Lower leg skin (tissue), 4 donors: ENCODE data around the gene BIRC2. TPM values are rescaled to one million over a fixed set of nuclear protein-coding genes. Genes with fewer than 3 reads are reported as not detected.

Experiments
- DNase-seq, 2 donors: peaks; one replicate each; pipeline ENCODE4 v3.0.0-alpha.2; 2019; ENCODE audit warnings: low spot score in 2 of 2
- H3K4me3 ChIP-seq: fragments of 200-600 bp; sonication (generic); 2 replicates; pipeline ENCODE4 v1.5.1; 2017; ENCODE audit warnings: mild to moderate bottlenecking, low read depth; ENCODE audit not compliant: poor library complexity, severe bottlenecking
- CTCF ChIP-seq, 3 donors: fragments of 450-650 bp; IDR thresholded peaks; one replicate each; pipeline ENCODE4 v1.5.1; 2016; ENCODE audit warnings: antibody characterized with exemption in 3 of 3, mild to moderate bottlenecking in 3 of 3, moderate library complexity in 2 of 3
- POLR2A ChIP-seq, 2 donors: fragments of 450-650 bp; IDR thresholded peaks; one replicate each; pipeline ENCODE4 v1.6.1; 2016 to 2017; ENCODE audit warnings: antibody characterized with exemption in 2 of 2, mild to moderate bottlenecking in 1 of 2, moderate library complexity in 1 of 2
- WGBS, 2 donors: methylation state at CpG; one replicate each; pipeline ENCODE4 v1.1.5; 2018; 5-methylcytosine and 5-hydroxymethylcytosine counted together
- intact Hi-C: fragments of 100-400 bp; cut with DNase I; formaldehyde crosslinking; loops from one replicate; pipeline ENCODE4 v1.15.0; 2023; ENCODE audit warnings: low total_unique reads
- total RNA-seq, 4 donors: library from RNA; depleted of rRNA; stranded (reverse); fragments of >200 nt; gene quantifications; one replicate each; pipeline ENCODE4 v1.1.0, GENCODE V29; 2016

The BIRC2 gene
- total RNA-seq, 4 donors from 2014 or later, result 39.3 to 49.3 (median 42.5) TPM

- no peak overlapping the region for H3K4me3 ChIP-seq
- 15 to 20% methylated on average over 9 of the region's 9 CpGs for WGBS, 2 donors
- intact Hi-C loops, result no loop called here
These were observed 39.9 kb upstream of the BIRC2 start for GRCh38 chr11:102306817-102307726.

GRCh38 chr11:102307727-102308038 lies 39.3 kb upstream of the BIRC2 start:
- no peak for DNase-seq
- TF ChIP-seq CTCF (IDR thresholded peaks at IDR 0.05) (no peak), POLR2A (IDR thresholded peaks at IDR 0.05) (no peak)
- intact Hi-C loops, result no loop called here
- no peak overlapping the region for H3K4me3 ChIP-seq

More at GRCh38 chr11:102306817-102307726, 39.9 kb upstream of the BIRC2 start:
- no peak for DNase-seq
- TF ChIP-seq CTCF (IDR thresholded peaks at IDR 0.05) (no peak), POLR2A (IDR thresholded peaks at IDR 0.05) (no peak)

- no peak for TF ChIP-seq CTCF (IDR thresholded peaks at IDR 0.05)
- TF ChIP-seq POLR2A (IDR thresholded peaks at IDR 0.05), result no peak
- H3K4me3 ChIP-seq, result no peak overlapping the region
- intact Hi-C loops, result no loop called here
- WGBS, 2 donors, result 86 to 89% methylated on average over 25 of the region's 25 CpGs
- no peak for DNase-seq
These were observed 37.1 kb upstream of the BIRC2 start for GRCh38 chr11:102309621-102310541.

- intact Hi-C loops, result no loop called here
- no peak for DNase-seq
- TF ChIP-seq CTCF (IDR thresholded peaks at IDR 0.05), result no peak
- no peak for TF ChIP-seq POLR2A (IDR thresholded peaks at IDR 0.05)
- 31 to 35% methylated on average over 2 of the region's 2 CpGs for WGBS, 2 donors
- no peak overlapping the region for H3K4me3 ChIP-seq
These were observed 34.3 kb upstream of the BIRC2 start for GRCh38 chr11:102312667-102313066.

- 36 to 48% methylated on average over 4 of the region's 4 CpGs for WGBS, 2 donors
- H3K4me3 ChIP-seq, result no peak overlapping the region
- TF ChIP-seq CTCF (IDR thresholded peaks at IDR 0.05) (no peak), POLR2A (IDR thresholded peaks at IDR 0.05) (no peak)
- intact Hi-C loops, result no loop called here
- DNase-seq, result no peak
These were observed 33.6 kb upstream of the BIRC2 start for GRCh38 chr11:102313238-102313940.
